ENCODE data around the gene MMP11.

DNA sequence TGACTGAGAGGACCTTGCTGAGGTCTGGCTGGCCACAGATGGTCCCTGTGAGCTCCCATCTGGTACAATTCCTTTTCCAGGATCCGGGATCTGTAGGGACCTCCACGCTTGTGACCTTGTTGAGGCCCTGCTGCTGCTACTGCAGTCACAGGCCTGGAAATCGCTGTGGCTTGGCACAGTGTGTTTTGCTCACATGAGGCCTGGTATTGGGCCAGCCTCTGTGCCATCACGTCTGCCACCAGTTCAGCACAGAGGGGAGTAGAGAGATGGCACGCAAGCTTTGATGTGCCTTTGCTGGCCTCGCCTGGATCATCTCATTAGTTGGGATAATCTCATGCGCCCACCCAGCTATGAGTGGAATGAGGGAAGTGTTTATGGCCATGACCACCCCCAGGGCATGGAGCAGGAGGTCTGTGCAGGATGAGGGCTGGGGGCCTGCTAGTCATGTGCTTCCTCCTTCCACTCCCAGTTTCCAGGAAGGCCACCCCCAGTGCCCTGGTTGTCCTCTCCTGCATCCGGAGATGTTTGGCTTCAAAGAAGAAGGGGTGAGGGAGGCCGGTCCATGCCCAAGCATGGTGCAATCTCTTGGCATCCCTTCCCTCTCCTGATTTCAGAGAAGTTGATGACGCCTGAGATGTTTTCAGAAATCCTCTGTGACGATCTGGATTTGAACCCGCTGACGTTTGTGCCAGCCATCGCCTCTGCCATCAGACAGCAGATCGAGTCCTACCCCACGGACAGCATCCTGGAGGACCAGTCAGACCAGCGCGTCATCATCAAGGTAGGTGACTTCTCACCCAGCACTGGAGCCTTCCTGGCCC, 43.7 kb downstream of the MMP11 start:
- no peak for TF ChIP-seq POLR2A (IDR thresholded peaks at IDR 0.05)
- TF ChIP-seq, protein P1, sequence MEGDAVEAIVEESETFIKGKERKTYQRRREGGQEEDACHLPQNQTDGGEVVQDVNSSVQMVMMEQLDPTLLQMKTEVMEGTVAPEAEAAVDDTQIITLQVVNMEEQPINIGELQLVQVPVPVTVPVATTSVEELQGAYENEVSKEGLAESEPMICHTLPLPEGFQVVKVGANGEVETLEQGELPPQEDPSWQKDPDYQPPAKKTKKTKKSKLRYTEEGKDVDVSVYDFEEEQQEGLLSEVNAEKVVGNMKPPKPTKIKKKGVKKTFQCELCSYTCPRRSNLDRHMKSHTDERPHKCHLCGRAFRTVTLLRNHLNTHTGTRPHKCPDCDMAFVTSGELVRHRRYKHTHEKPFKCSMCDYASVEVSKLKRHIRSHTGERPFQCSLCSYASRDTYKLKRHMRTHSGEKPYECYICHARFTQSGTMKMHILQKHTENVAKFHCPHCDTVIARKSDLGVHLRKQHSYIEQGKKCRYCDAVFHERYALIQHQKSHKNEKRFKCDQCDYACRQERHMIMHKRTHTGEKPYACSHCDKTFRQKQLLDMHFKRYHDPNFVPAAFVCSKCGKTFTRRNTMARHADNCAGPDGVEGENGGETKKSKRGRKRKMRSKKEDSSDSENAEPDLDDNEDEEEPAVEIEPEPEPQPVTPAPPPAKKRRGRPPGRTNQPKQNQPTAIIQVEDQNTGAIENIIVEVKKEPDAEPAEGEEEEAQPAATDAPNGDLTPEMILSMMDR (IDR thresholded peaks at IDR 0.05): no peak
